Stimulated activated effector memory CD8-positive, alpha-beta T cell treated with anti-CD3 and anti-CD28 coated beads, Interleukin-12 subunit alpha, Interleukin-12 subunit beta, amount 100 ng/mL, for 72 hours (primary cell): ENCODE measurements around the gene SLC5A11.
"Not testable (repeated sequence)": the region's sequence is repeated elsewhere in the genome, so short reads cannot be mapped to it uniquely, and the experiment has no call there.

Experiments
- ATAC-seq: fragments of 150-1000 bp; cut with Tn5 transposase; 2 replicates; pipeline ENCODE4 v1.10.0; 2021
- DNase-seq, 2 donors: peaks; one replicate each; pipeline ENCODE4 v3.0.0; 2021 to 2022; ENCODE audit warnings: low spot score in 2 of 2
- H3K27ac Mint-ChIP-seq: one replicate; pipeline ENCODE4 v1.8.0; 2022; ENCODE audit warnings: mild to moderate bottlenecking, mixed read lengths
- H3K36me3 Mint-ChIP-seq: one replicate; pipeline ENCODE4 v1.8.0; 2022; ENCODE audit warnings: mild to moderate bottlenecking, mixed read lengths
- H3K4me1 Mint-ChIP-seq: one replicate; pipeline ENCODE4 v1.8.0; 2022; ENCODE audit warnings: mixed read lengths
- H3K4me3 Mint-ChIP-seq: one replicate; pipeline ENCODE4 v1.8.0; 2022; ENCODE audit warnings: mild to moderate bottlenecking, mixed read lengths
- H3K9me3 Mint-ChIP-seq: one replicate; pipeline ENCODE4 v1.8.0; 2022; ENCODE audit warnings: mixed read lengths

SLC5A11 gene

DNA sequence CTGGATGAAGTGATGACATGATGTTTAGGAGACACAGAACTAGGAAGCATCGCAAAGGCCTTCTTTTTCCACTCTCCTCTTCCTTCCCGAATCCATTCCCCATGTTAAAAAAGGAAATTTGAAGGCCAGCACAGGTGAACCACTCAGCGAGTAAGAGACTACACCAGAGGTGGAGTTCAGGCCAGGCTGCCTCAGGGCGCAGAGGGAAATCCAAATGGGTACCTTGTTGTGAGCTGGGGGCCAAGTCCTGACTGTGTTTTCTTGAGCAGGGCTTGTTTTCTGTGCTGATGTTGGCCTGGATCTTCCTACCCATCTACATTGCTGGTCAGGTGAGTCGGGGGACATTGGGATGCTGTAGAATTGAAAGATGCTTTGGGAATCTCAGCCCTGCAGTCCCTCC is 26.1 kb downstream of the SLC5A11 start:
- Mint-ChIP-seq H3K4me1 (no peaks in the 10 kb centered on the region), H3K36me3 (peaks cover 6% of the 10 kb centered on the region), H3K27ac (no peak overlapping the region), H3K9me3 (no peaks in the 10 kb centered on the region), H3K4me3 (no peak overlapping the region)
- no peak for DNase-seq
- ATAC-seq: no peak

DNA sequence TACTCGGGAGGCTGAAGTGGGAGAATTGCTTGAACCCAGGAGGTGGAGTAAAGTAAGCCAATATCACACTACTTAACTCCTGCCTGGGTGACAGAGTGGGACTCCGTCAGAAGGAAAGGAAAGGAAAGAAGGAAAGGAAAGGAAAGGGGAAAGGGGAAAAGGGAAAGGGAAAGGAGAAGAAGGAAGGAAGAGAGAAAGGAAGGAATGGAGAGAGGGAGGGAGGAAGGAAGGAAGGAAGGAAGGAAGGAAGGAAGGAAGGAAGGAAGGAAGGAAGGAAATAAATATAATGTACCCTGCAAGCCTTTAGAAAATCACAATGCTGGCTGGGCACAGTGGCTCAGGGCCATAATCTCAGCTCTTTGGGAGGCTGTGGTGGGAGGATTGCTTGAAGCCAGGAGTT is 27.3 kb downstream of the SLC5A11 start:
- Mint-ChIP-seq H3K9me3 (no peaks in the 10 kb centered on the region), H3K4me3 (no peak overlapping the region), H3K27ac (no peak overlapping the region), H3K36me3 (peaks cover 6% of the 10 kb centered on the region), H3K4me1 (no peaks in the 10 kb centered on the region)
- ATAC-seq: no peak
- no peak for DNase-seq

DNA sequence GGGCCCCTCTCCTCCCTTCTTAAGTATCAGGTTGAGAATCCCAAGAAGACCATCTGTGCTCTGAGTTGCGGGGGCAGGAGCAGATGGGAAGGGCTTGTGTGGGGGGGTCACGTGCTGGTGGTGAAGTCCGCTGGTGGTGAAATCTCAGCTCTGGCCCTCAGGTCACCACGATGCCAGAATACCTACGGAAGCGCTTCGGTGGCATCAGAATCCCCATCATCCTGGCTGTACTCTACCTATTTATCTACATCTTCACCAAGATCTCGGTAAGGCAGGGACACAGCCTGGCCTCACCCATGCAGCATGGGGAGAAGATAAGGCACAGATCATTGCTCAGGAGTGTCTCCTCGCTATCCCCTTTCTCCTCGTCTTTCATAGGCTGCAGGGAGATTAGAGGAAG is 29.7 kb downstream of the SLC5A11 start:
- Mint-ChIP-seq H3K36me3 (peaks cover 6% of the 10 kb centered on the region), H3K4me1 (no peaks in the 10 kb centered on the region), H3K27ac (no peak overlapping the region), H3K4me3 (no peak overlapping the region), H3K9me3 (no peaks in the 10 kb centered on the region)
- DNase-seq: no peak
- ATAC-seq: no peak

DNA sequence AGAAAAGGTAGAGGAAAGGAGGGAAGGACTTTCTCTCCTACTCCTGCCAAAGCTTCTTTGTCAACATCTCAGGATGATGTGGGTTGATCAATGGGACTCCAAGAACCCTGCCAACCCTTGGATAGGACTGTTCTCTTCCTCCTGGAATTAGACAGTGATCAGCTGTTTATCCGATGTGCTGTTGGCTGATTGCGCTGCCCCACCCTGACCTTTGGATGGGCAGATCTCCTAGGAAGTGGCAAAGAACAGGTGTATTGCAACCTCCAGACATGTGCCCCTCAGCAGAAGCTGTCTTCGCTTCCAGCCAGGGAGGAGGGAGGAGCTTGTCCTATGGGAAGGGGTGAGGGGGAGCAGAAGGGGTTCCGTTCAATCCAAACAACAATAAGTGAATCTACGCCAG is 30.5 kb downstream of the SLC5A11 start:
- H3K27ac Mint-ChIP-seq: no peak overlapping the region
- no peak for DNase-seq
- no peaks in the 10 kb centered on the region for H3K4me1 Mint-ChIP-seq
- H3K4me3 Mint-ChIP-seq: no peak overlapping the region
- peaks cover 6% of the 10 kb centered on the region for H3K36me3 Mint-ChIP-seq
- no peak for ATAC-seq
- no peaks in the 10 kb centered on the region for H3K9me3 Mint-ChIP-seq

DNA sequence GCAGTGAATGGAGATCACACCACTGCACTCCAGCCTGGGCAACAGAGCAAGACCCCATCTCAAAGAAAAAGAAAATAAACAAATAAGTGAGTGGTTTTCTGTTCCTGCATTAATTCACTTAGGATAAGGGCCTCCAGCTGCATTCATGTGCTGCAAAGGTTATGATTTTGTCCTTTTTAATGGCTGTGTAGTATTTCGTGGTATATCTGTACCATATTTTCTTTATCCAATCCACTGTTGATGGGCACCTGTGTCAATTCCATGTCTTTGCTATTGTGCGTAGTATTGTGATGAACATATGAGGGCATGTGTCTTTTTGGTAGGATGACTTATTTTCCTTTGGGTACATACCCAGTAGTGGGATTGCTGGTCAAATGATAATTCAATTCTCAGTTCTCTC is 33.9 kb downstream of the SLC5A11 start:
- ATAC-seq (no peak), DNase-seq (no peak)
- Mint-ChIP-seq H3K36me3 (no peaks in the 10 kb centered on the region), H3K4me3 (no peak overlapping the region), H3K9me3 (no peaks in the 10 kb centered on the region), H3K4me1 (no peaks in the 10 kb centered on the region), H3K27ac (no peak overlapping the region)

DNA sequence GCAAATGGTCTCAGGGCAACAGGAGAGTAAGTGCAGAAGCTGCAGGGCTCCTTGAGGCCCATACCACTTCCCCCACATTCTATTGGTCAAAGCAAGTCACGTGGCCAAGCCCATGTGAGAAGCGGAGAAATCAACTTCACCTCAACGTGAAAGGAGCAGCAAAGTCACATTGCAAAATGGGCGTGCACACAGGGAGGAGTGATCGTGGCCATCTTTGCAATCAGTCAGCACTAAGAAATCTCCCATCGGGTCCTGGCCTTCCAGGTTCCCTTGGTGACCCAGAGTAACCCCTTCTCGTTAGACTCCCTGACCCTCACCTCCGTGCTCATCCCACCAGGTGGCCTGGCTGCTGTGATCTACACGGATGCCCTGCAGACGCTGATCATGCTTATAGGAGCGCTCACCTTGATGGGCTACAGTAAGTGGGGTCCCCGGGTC is 38.0 kb downstream of the SLC5A11 start:
- no peak for ATAC-seq
- no peaks in the 10 kb centered on the region for H3K4me1 Mint-ChIP-seq
- H3K27ac Mint-ChIP-seq: no peak overlapping the region
- no peak overlapping the region for H3K4me3 Mint-ChIP-seq
- no peaks in the 10 kb centered on the region for H3K36me3 Mint-ChIP-seq
- no peak for DNase-seq
- no peaks in the 10 kb centered on the region for H3K9me3 Mint-ChIP-seq

DNA sequence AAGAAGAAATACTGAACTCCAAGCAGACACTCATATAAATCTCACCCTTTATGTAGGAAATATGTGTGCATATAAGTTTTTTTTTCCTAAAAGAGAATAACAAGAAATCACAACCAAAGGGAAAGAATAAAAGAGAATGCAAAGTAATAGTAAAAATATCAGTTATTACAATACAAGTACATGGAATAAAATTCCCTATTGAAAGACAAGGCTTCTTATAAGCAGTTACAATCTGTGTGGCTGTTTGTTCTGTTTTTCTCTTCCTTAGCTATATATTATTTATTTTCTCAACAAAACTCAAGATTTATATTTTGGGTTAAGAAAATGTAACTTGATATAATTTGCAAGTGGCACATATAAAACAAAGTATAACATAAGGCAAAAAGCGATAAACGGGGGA is 41.7 kb downstream of the SLC5A11 start:
- H3K36me3 Mint-ChIP-seq: no peaks in the 10 kb centered on the region
- no peak for DNase-seq
- no peak for ATAC-seq
- H3K9me3 Mint-ChIP-seq: no peaks in the 10 kb centered on the region
- H3K4me3 Mint-ChIP-seq: no peak overlapping the region
- H3K27ac Mint-ChIP-seq: no peak overlapping the region
- no peaks in the 10 kb centered on the region for H3K4me1 Mint-ChIP-seq

DNA sequence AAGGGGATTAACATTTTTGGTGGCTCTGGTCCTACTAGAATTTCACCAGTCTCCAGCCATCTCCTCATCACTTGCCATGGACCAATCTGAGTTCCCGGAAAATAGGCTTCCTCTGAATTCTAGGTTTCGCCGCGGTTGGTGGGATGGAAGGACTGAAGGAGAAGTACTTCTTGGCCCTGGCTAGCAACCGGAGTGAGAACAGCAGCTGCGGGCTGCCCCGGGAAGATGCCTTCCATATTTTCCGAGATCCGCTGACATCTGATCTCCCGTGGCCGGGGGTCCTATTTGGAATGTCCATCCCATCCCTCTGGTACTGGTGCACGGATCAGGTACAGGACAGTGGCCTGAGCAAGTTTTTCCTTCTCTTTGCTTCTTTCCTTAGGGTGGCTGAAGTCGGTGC is 45.0 kb downstream of the SLC5A11 start:
- H3K9me3 Mint-ChIP-seq: no peaks in the 10 kb centered on the region
- no peak overlapping the region for H3K27ac Mint-ChIP-seq
- no peak for ATAC-seq
- no peaks in the 10 kb centered on the region for H3K36me3 Mint-ChIP-seq
- H3K4me3 Mint-ChIP-seq: no peak overlapping the region
- H3K4me1 Mint-ChIP-seq: no peaks in the 10 kb centered on the region
- no peak for DNase-seq

DNA sequence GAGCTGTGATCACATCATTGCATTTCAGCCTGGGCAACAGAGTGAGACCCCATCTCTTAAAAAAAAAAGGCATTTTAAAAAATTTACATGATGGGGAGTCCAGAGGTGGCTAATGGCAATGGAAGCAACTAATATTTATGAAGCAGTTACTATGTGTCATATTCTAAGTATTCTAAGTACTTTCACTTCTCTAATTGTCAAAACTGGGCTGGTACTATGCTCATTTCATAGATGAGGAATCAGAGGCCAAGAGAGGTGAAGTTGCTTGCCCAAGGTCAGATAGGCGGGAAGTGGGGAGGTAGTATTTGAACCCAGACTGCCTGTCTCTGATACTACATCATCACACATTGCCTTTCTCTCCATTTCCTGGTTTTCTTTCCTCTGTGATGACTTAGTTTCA is 50.7 kb downstream of the SLC5A11 start:
- ATAC-seq: no peak
- no peaks in the 10 kb centered on the region for H3K36me3 Mint-ChIP-seq
- no peak overlapping the region for H3K27ac Mint-ChIP-seq
- DNase-seq: no peak
- H3K4me3 Mint-ChIP-seq: no peak overlapping the region
- peaks cover 3% of the 10 kb centered on the region for H3K9me3 Mint-ChIP-seq
- no peaks in the 10 kb centered on the region for H3K4me1 Mint-ChIP-seq

DNA sequence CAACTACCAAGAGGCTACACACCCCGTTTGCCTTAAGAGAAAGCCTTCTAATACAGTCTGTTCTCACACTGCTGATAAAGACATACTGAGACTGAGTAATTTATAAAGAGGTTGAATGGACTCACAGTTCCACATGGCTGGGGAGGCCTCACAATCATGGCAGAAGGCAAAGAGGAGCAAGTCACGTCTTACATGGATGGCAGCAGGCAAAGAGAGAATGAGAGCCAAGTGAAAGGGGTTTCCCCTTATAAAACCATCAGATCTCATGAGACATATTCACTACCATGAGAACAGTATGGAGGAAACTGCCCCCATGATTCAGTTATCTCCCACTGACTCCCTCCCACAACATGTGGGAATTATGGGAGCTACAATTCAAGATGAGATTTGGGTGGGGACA is 51.8 kb downstream of the SLC5A11 start:
- not testable (repeated sequence) for H3K27ac Mint-ChIP-seq, ATAC-seq, H3K4me1 Mint-ChIP-seq, DNase-seq, H3K9me3 Mint-ChIP-seq, H3K4me3 Mint-ChIP-seq, H3K36me3 Mint-ChIP-seq

DNA sequence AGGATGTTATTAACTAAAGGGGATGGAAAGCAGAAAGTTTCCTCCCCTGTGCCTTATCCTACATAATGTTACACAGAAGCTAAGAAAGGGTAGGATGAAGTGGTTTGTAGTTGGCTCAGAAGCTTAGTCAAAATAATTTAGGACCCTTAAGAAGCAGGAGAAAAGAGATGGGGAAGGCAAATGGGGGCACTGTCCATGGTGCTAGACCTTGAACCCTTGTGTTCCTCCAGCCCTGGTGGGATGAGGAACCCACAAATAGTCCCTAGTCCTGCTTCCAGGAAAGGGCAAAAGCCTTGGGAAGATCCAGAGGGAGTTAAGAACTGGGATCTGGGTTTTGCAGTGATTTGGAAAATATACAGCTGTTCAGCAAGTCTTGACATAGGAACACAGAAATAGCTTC is 54.5 kb downstream of the SLC5A11 start:
- Mint-ChIP-seq H3K27ac (no peak overlapping the region), H3K4me1 (no peaks in the 10 kb centered on the region), H3K36me3 (no peaks in the 10 kb centered on the region), H3K4me3 (no peak overlapping the region), H3K9me3 (peaks cover 3% of the 10 kb centered on the region)
- DNase-seq (no peak), ATAC-seq (no peak)

DNA sequence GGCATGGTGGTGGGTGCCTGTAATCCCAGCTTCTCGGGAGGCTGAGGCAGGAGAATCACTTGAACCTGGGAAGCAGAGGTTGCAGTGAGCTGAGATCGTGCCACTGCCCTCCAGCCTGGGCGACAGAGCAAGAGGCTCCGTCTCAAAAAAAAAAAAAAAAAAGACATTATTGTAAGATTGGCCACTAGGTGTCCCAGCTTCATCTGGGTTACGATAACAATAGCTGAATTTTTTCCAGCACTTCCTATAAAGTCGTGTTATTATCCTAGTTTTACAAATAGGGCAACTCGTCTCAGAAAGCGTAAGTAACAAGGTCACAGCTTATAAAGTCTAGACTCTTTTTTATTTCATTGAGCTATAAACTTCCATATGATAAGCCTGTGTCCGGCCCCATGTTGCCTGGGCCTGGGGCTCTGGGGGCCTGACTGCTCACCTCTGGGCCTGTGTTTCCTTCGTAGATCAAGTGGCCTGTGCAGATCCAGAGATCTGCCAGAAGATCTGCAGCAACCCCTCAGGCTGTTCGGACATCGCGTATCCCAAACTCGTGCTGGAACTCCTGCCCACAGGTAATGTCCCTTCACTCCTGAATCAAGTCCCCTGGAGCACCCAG is 60.5 kb downstream of the SLC5A11 start:
- DNase-seq (no peak), ATAC-seq (no peak)
- no peaks in the 10 kb centered on the region for H3K4me1 Mint-ChIP-seq
- H3K36me3 Mint-ChIP-seq: no peaks in the 10 kb centered on the region
- no peak overlapping the region for H3K4me3 Mint-ChIP-seq
- H3K27ac Mint-ChIP-seq: no peak overlapping the region
- H3K9me3 Mint-ChIP-seq: no peaks in the 10 kb centered on the region

DNA sequence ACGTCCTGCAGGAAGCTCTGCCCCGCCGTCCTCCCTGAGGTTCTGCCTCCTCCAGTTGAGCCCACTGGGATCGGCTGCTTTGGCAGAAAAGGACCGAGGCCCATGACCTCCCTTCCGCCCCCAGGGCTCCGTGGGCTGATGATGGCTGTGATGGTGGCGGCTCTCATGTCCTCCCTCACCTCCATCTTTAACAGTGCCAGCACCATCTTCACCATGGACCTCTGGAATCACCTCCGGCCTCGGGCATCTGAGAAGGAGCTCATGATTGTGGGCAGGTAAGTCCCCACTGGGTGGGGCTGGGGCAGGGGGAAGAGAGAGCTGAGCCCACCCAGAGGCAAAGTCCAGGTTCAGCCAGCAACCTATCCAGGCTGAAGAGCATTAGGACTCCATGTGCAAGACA is 61.1 kb downstream of the SLC5A11 start:
- no peak overlapping the region for H3K4me3 Mint-ChIP-seq
- no peak overlapping the region for H3K27ac Mint-ChIP-seq

DNA sequence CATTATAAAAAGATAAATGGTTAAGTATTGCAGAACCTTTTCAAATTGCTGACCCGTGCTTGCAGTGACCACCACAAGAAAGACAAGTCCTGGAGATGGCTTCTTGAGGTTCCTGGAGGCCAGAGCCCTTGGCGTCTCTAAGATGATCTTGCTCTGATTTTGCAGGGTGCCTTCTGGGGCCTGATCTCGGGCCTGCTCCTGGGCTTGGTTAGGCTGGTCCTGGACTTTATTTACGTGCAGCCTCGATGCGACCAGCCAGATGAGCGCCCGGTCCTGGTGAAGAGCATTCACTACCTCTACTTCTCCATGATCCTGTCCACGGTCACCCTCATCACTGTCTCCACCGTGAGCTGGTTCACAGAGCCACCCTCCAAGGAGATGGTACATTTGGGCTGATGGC is 63.0 kb downstream of the SLC5A11 start:
- Mint-ChIP-seq H3K27ac (no peak overlapping the region), H3K4me3 (no peak overlapping the region), H3K4me1 (no peaks in the 10 kb centered on the region), H3K9me3 (no peaks in the 10 kb centered on the region), H3K36me3 (no peaks in the 10 kb centered on the region)
- DNase-seq (no peak), ATAC-seq (no peak)

More for the DNA sequence above, 61.1 kb downstream of the SLC5A11 start:
- no peaks in the 10 kb centered on the region for H3K36me3 Mint-ChIP-seq
- no peaks in the 10 kb centered on the region for H3K4me1 Mint-ChIP-seq
- H3K9me3 Mint-ChIP-seq: no peaks in the 10 kb centered on the region
- DNase-seq (no peak), ATAC-seq (no peak)

DNA sequence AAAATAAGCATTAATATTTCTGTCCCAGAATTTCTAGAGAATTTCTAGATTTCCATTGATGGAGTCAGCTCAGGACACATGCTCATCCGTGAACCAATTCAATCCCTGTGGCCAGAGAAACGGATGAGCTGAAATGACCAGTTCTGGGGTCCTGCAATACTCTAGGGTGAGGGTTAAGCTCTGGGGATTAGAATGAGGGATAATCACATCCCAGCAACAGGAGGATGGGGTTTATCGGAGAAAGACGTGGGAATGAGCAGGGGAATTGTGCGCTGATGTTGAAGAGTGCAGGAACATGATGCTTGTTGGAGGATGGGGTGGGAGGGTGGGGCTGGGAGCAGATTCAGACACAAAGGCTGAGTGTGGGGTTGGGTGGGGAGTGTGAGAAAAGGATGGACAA is 64.1 kb downstream of the SLC5A11 start:
- Mint-ChIP-seq H3K27ac (no peak overlapping the region), H3K36me3 (no peaks in the 10 kb centered on the region), H3K4me3 (no peak overlapping the region), H3K9me3 (no peaks in the 10 kb centered on the region), H3K4me1 (no peaks in the 10 kb centered on the region)
- ATAC-seq (no peak), DNase-seq (no peak)

DNA sequence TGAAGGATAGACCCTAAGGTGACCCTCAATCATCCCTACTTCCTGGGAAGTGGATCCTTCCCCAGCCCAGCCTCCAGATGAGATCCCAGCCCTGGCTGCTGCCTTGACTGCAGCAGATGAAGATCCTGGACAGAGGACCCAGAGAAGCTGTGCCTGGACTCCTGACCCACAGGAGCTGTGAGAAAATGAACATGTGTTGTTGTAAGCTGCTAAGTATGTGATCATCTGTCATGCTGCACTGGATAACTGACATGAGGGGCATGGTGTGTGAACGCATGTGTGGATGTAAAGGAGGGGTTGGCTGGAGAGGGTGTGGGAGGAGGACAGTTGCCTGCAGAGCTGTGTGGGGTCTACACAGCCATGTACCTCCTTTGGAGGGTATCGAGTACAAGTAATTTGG is 69.3 kb downstream of the SLC5A11 start:
- Mint-ChIP-seq H3K9me3 (no peaks in the 10 kb centered on the region), H3K4me1 (no peaks in the 10 kb centered on the region), H3K27ac (no peak overlapping the region), H3K4me3 (no peak overlapping the region), H3K36me3 (peaks cover 7% of the 10 kb centered on the region)
- ATAC-seq: no peak
- no peak for DNase-seq

DNA sequence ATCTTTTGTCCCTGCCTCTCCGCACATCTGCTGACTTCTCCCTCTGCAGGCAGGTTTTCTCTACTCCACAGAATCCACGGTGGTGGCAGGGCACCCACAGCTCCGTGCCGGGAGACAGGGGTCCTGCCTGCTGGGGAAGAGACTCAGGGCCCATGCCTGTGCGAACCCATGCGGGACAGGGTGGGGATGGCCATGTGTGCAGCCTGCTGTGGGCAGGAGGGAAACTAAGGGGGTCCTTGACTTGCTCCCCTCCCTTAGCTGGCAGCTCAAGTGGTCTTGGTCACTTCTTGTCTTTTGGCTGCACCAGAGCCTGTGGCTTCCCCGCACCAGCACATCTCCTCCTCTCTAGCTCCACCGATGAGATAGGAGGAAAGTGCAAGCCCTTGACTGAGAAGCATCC is 69.8 kb downstream of the SLC5A11 start:
- H3K27ac Mint-ChIP-seq: no peak overlapping the region
- H3K36me3 Mint-ChIP-seq: peaks cover 7% of the 10 kb centered on the region
- no peak for DNase-seq
- no peaks in the 10 kb centered on the region for H3K9me3 Mint-ChIP-seq
- peaks cover under 1% of the 10 kb centered on the region for H3K4me1 Mint-ChIP-seq
- no peak for ATAC-seq
- H3K4me3 Mint-ChIP-seq: no peak overlapping the region
